ENCODE data around the gene ZNF280B.

- TF ChIP-seq CTCF (IDR thresholded peaks at IDR 0.05; ENCODE audit: poor library complexity) = no peak
- TF ChIP-seq EZH2 (IDR thresholded peaks at IDR 0.05; ENCODE audit: borderline replicate concordance) = no peak
- no peak for TF ChIP-seq EZH2phosphoT487 (IDR thresholded peaks at IDR 0.05; ENCODE audit: low read depth, severe bottlenecking, unreplicated experiment)
Measured at GRCh38 chr22:22474733-22475132, 33.8 kb downstream of the ZNF280B start.

Measured in hepatocyte (in vitro differentiated cells).